Neural progenitor cell (in vitro differentiated cells): Measurements from ENCODE around the gene IFT88.

Experiments
- EZH2phosphoT487 ChIP-seq: fragments of 200-600 bp; sonication (generic); IDR thresholded peaks from 2 replicates; pipeline ENCODE4 v1.6.1; 2017; ENCODE audit warnings: antibody characterized with exemption
- TF ChIP-seq, protein P1 (sequence below): fragments of 200-600 bp; sonication (generic); IDR thresholded peaks from 2 replicates; pipeline ENCODE4 v1.5.1; 2017; ENCODE audit warnings: antibody characterized with exemption, mild to moderate bottlenecking

- TF ChIP-seq, protein P1, sequence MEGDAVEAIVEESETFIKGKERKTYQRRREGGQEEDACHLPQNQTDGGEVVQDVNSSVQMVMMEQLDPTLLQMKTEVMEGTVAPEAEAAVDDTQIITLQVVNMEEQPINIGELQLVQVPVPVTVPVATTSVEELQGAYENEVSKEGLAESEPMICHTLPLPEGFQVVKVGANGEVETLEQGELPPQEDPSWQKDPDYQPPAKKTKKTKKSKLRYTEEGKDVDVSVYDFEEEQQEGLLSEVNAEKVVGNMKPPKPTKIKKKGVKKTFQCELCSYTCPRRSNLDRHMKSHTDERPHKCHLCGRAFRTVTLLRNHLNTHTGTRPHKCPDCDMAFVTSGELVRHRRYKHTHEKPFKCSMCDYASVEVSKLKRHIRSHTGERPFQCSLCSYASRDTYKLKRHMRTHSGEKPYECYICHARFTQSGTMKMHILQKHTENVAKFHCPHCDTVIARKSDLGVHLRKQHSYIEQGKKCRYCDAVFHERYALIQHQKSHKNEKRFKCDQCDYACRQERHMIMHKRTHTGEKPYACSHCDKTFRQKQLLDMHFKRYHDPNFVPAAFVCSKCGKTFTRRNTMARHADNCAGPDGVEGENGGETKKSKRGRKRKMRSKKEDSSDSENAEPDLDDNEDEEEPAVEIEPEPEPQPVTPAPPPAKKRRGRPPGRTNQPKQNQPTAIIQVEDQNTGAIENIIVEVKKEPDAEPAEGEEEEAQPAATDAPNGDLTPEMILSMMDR, result no peak
- TF ChIP-seq EZH2phosphoT487, result no peak
Observed at GRCh38 chr13:20588529-20589110, 21.7 kb downstream of the IFT88 start.
